H1 (cell line): ENCODE results near the gene CDK12. TPM values are rescaled to one million over a fixed set of nuclear protein-coding genes. Genes with fewer than 3 reads are reported as not detected.

Experiments
- CTCF ChIA-PET: fragments of 300-600 bp; sonication (Branson Sonifier 250); formaldehyde crosslinking; loops from one replicate; lab custom pipeline; 2021; ENCODE audit not compliant: partially characterized antibody; lab: Charles Lee
- POLR2A ChIA-PET: fragments of 300-600 bp; sonication (Branson Sonifier 250); formaldehyde crosslinking; loops from one replicate; lab custom pipeline; 2021; ENCODE audit warnings: inconsistent platforms; ENCODE audit not compliant: partially characterized antibody; lab: Charles Lee
- DNase-seq, 2 experiments: peaks; one replicate each; pipeline versions ENCODE4 v3.0.0 to v3.0.0-alpha.2; 2010 to 2022; ENCODE audit warnings: low spot score in 2 of 2, low read depth in 1 of 2, mixed read lengths in 1 of 2
- FAIRE-seq: peaks from 2 replicates; lab custom pipeline; 2011; peaks lifted over from hg19 to GRCh38; lab: Jason Lieb, UNC
- H2AFZ ChIP-seq: 2 replicates; pipeline ENCODE4 v1.8.1; 2012; ENCODE audit warnings: low read length, inconsistent platforms
- H2AK5ac ChIP-seq: 2 replicates; pipeline ENCODE4 v1.6.1; 2013; ENCODE audit warnings: low read depth, low read length
- H2BK120ac ChIP-seq: replicated peaks from 2 replicates; pipeline ENCODE3; 2013; ENCODE audit warnings: low read depth, low read length, inconsistent platforms
- H2BK12ac ChIP-seq: 2 replicates; pipeline ENCODE4 v1.6.1; 2013; ENCODE audit warnings: low read depth, low read length
- H2BK15ac ChIP-seq: 2 replicates; pipeline ENCODE4 v1.6.1; 2013; ENCODE audit warnings: low read length
- H2BK20ac ChIP-seq: 2 replicates; pipeline ENCODE4 v1.6.1; 2013; ENCODE audit warnings: low read length
- H2BK5ac ChIP-seq: 2 replicates; pipeline ENCODE4 v1.6.1; 2013; ENCODE audit warnings: low read depth, low read length
- H3K14ac ChIP-seq: 2 replicates; pipeline ENCODE4 v1.6.1; 2013; ENCODE audit warnings: inconsistent platforms; ENCODE audit not compliant: insufficient read length
- H3K18ac ChIP-seq: 2 replicates; pipeline ENCODE4 v1.6.1; 2013; ENCODE audit warnings: low read length; ENCODE audit errors: extremely low read depth
- H3K23ac ChIP-seq: 2 replicates; pipeline ENCODE4 v1.6.1; 2013; ENCODE audit warnings: inconsistent platforms; ENCODE audit not compliant: insufficient read length
- H3K23me2 ChIP-seq: 2 replicates; pipeline ENCODE4 v1.6.1; 2013; ENCODE audit warnings: low read depth, low read length
- H3K27ac ChIP-seq: 2 replicates; pipeline ENCODE4 v1.6.1; 2011; ENCODE audit warnings: low read depth, low read length, inconsistent platforms
- H3K27me3 ChIP-seq, 4 experiments: replicated peaks in 1 of 4; 1 replicate in 1 of 4; 2 replicates in 3 of 4; pipeline versions ENCODE4 v1.6.1 to v1.8.1; 2011 to 2013; ENCODE audit warnings: low read length in 3 of 4, mild to moderate bottlenecking in 3 of 4, inconsistent platforms in 2 of 4, mixed read lengths in 2 of 4, moderate library complexity in 1 of 4; ENCODE audit not compliant: control insufficient read depth in 3 of 4, insufficient read depth in 3 of 4; ENCODE audit errors: extremely low read depth in 1 of 4
- H3K36me3 ChIP-seq, 4 experiments: 2 replicates each; pipeline versions ENCODE4 v1.6.1 to v1.8.1; 2011 to 2013; ENCODE audit warnings: mild to moderate bottlenecking in 4 of 4, low read length in 3 of 4, moderate library complexity in 2 of 4, control low read depth in 1 of 4, inconsistent platforms in 1 of 4; ENCODE audit not compliant: insufficient read depth in 4 of 4, control insufficient read depth in 2 of 4
- H3K4ac ChIP-seq: replicated peaks from 2 replicates; pipeline ENCODE3; 2013; ENCODE audit warnings: low read length, low read depth, mixed read lengths, inconsistent platforms; ENCODE audit not compliant: insufficient read length
- H3K4me1 ChIP-seq, 4 experiments: replicated peaks in 1 of 4; 1 replicate in 1 of 4; 2 replicates in 3 of 4; pipeline versions ENCODE4 v1.6.1 to v1.8.1; 2011 to 2013; ENCODE audit warnings: low read length in 3 of 4, inconsistent platforms in 2 of 4, mixed read lengths in 1 of 4; ENCODE audit not compliant: insufficient read depth in 4 of 4, control insufficient read depth in 3 of 4
- H3K4me2 ChIP-seq, 2 experiments: 2 replicates each; pipeline versions ENCODE4 v1.6.1 to v1.8.1; 2011 to 2013; ENCODE audit warnings: low read depth in 2 of 2, low read length in 2 of 2, control low read depth in 1 of 2, inconsistent platforms in 1 of 2, mild to moderate bottlenecking in 1 of 2; ENCODE audit not compliant: insufficient read depth in 1 of 2
- H3K4me3 ChIP-seq, 4 experiments: fragments of 200-600, 300-600 bp in 1 of 4; sonication (generic), shearing (Covaris generic), sonication (Bioruptor Twin) in 1 of 4; 2 replicates each; pipeline versions ENCODE4 v1.5.1 to v1.8.1; 2011 to 2016; ENCODE audit warnings: low read length in 4 of 4, low read depth in 3 of 4, control low read depth in 2 of 4, inconsistent platforms in 2 of 4, mild to moderate bottlenecking in 2 of 4, mixed read lengths in 1 of 4, moderate library complexity in 1 of 4; ENCODE audit not compliant: insufficient read depth in 2 of 4; ENCODE audit errors: extremely low read depth in 1 of 4
- H3K56ac ChIP-seq: replicated peaks from 2 replicates; pipeline ENCODE3; 2013; ENCODE audit warnings: low read depth, mild to moderate bottlenecking, mixed read lengths, low read length, inconsistent platforms; ENCODE audit not compliant: insufficient read length
- H3K79me1 ChIP-seq: 2 replicates; pipeline ENCODE4 v1.6.1; 2013; ENCODE audit warnings: low read depth, low read length, control low read depth
- H3K79me2 ChIP-seq, 2 experiments: 2 replicates each; pipeline versions ENCODE4 v1.6.1 to v1.8.1; 2012 to 2013; ENCODE audit warnings: low read length in 2 of 2, mild to moderate bottlenecking in 2 of 2, inconsistent platforms in 1 of 2; ENCODE audit not compliant: insufficient read depth in 2 of 2, control insufficient read depth in 1 of 2
- H3K9ac ChIP-seq, 4 experiments: replicated peaks in 1 of 4; 1 replicate in 1 of 4; 2 replicates in 3 of 4; pipeline versions ENCODE4 v1.6.1 to v1.8.1; 2011 to 2013; ENCODE audit warnings: low read depth in 3 of 4, low read length in 3 of 4, control low read depth in 2 of 4, mild to moderate bottlenecking in 2 of 4, moderate library complexity in 2 of 4, inconsistent platforms in 1 of 4; ENCODE audit errors: extremely low read depth in 1 of 4
- H3K9me3 ChIP-seq, 2 experiments: 2 replicates each; pipeline versions ENCODE4 v1.6.1 to v1.8.1; 2012 to 2013; ENCODE audit warnings: mild to moderate bottlenecking in 2 of 2, moderate library complexity in 2 of 2, control low read depth in 1 of 2, inconsistent platforms in 1 of 2, low read depth in 1 of 2, low read length in 1 of 2, mixed read lengths in 1 of 2; ENCODE audit not compliant: insufficient read depth in 2 of 2
- H4K20me1 ChIP-seq, 2 experiments: replicated peaks in 1 of 2; 2 replicates each; pipeline versions ENCODE3 to v1.8.1; 2011 to 2013; ENCODE audit warnings: inconsistent platforms in 2 of 2, low read length in 2 of 2, mild to moderate bottlenecking in 1 of 2; ENCODE audit not compliant: insufficient read depth in 2 of 2, control insufficient read depth in 1 of 2
- H4K5ac ChIP-seq: 2 replicates; pipeline ENCODE4 v1.6.1; 2013; ENCODE audit warnings: low read length, low read depth, mixed read lengths, inconsistent platforms; ENCODE audit not compliant: insufficient read length
- H4K8ac ChIP-seq: 2 replicates; pipeline ENCODE4 v1.8.0; 2013; ENCODE audit warnings: mild to moderate bottlenecking, moderate library complexity, low read length, inconsistent platforms; ENCODE audit not compliant: insufficient read depth; ENCODE audit errors: extremely low read depth
- H4K91ac ChIP-seq: replicated peaks from 2 replicates; pipeline ENCODE3; 2013; ENCODE audit warnings: low read length, mixed read lengths, inconsistent platforms; ENCODE audit not compliant: insufficient read length
- FOSL1 ChIP-seq: IDR thresholded peaks from 2 replicates; pipeline ENCODE4 v1.6.1; 2011; ENCODE audit warnings: mild to moderate bottlenecking, low read depth, low read length, moderate library complexity; ENCODE audit not compliant: insufficient read depth
- TEAD4 ChIP-seq: IDR thresholded peaks from 2 replicates; pipeline ENCODE4 v1.6.1; 2012; ENCODE audit warnings: low read depth, low read length, inconsistent platforms, mixed read lengths
- WGBS, 2 experiments: shearing (Covaris generic) in 1 of 2; methylation state at CpG; one replicate each; pipeline versions ENCODE4 v1.1.6 to v1.1.7; 2013 to 2015; ENCODE audit warnings: low lambda C conversion rate in 2 of 2, mixed read lengths in 2 of 2, inconsistent platforms in 1 of 2, low coverage in 1 of 2, missing lambda C conversion rate in 1 of 2; ENCODE audit not compliant: insufficient replicate concordance in 2 of 2, insufficient coverage in 1 of 2, insufficient read length in 1 of 2; ENCODE audit errors: extremely low coverage in 1 of 2, missing lambda C conversion rate in 1 of 2; 5-methylcytosine and 5-hydroxymethylcytosine counted together
- polyA plus RNA-seq, 7 experiments: library from polyadenylated mRNA; depleted of rRNA in 3 of 7; stranded (reverse) in 5 of 7; unstranded in 2 of 7; fragments of >200 nt in 5 of 7; fragments of 200-250 nt in 2 of 7; gene quantifications; 1 replicate in 5 of 7; 2 replicates in 1 of 7; 4 replicates in 1 of 7; pipeline versions ENCODE4 v1.2.1 to v1.2.3, GENCODE V29; 2011 to 2013; ENCODE audit warnings: missing spikeins in 2 of 7, mixed read lengths in 2 of 7
- total RNA-seq: library from RNA; stranded (reverse); fragmentation: NEBNext Ultra II Directional; extraction: Animal tissue kit (Norgen Biotek cat#: 25700); gene quantifications from 2 replicates; pipeline ENCODE4 v1.2.1, GENCODE V29; 2021

CDK12 gene
- total and polyA plus RNA-seq, 2 of the 8 experiments (the other 6 are each of a cell fraction or from before 2014, with no cell fraction given) = 14.8 to 70.3 TPM

DNA sequence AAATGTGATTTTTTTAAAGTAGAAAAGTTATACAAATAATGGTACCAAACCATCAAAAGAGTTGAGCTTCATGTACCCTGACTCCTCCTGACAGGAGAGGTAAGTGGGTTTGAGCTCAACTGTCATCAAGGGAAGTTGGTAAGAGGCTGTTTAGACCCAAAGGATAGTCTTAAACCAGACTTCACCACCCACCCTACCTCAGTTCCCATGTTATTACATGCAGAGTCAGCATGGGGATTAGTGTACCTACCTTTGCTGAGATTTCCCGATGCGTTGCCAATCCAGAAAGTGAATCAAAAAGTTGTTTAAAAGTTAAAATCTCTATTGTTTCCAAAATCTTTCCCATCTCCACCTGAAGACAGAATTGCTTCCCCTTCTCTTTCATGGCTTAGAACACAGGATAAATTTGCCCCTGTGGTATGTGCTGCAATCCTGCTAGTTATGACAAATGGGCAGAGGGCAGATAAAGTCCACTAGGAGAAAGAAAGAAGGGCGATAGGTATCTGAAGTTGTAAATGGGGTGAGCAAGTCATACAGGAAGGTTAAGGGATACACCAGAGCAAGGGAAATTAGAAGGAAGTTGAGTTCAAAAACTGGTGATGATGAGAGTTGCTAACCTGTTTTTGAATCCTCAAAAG is 73.6 kb downstream of the CDK12 start:
- CTCF ChIA-PET = interaction anchor here (0.8 to 3.3 kb wide), 2 partner anchors 8 to 14 kb away, joined by 3 to 17 read pairs; no protein-coding TSS in a partner anchor
- no peak for TF ChIP-seq TEAD4
- TF ChIP-seq FOSL1 = no peak

More for the DNA sequence above, 73.6 kb downstream of the CDK12 start:
- Histone ChIP-seq H3K23ac (no peak overlapping the region), H4K8ac (no peak overlapping the region), H3K36me3 (peaks cover 6 to 18% (median 9%) of the 10 kb centered on the region in 4 experiments; a peak in 6 of 8 replicates), H4K91ac (no peak overlapping the region), H3K18ac (no peak overlapping the region), H3K56ac (no peak overlapping the region), H3K27ac (no peak overlapping the region), H3K14ac (no peak overlapping the region), H2BK20ac (no peak overlapping the region), H2AFZ (no peak overlapping the region), H2BK5ac (no peak overlapping the region), H2AK5ac (no peak overlapping the region), H3K4me3 (no peak overlapping the region), H3K27me3 (no peaks in the 10 kb centered on the region), H2BK15ac (no peak overlapping the region), H3K23me2 (no peaks in the 10 kb centered on the region), H3K4me1 (no peaks in the 10 kb centered on the region), H3K9ac (no peak overlapping the region), H3K9me3 (no peaks in the 10 kb centered on the region), H3K4ac (no peak overlapping the region), H3K4me2 (no peak overlapping the region), H2BK12ac (no peak overlapping the region), H4K5ac (no peak overlapping the region), H4K20me1 (no peaks in the 10 kb centered on the region), H3K79me2 (no peaks in the 10 kb centered on the region), H3K79me1 (no peaks in the 10 kb centered on the region), H2BK120ac (no peak overlapping the region)
- WGBS, 2 experiments = 84% methylated on average over 3 of the region's 3 CpGs; no CpG with 5 or more reads in 1 of the 2 experiments
- FAIRE-seq (no peak), DNase-seq (no peak)
- POLR2A ChIA-PET = interaction anchor here (1.1 kb wide), 1 partner anchor 90 kb away, joined by 3 read pairs; no protein-coding TSS in a partner anchor
